HG02943 (cell line): ENCODE measurements around the gene SLC50A1.
"Not testable (repeated sequence)": the region's sequence is repeated elsewhere in the genome, so short reads cannot be mapped to it uniquely, and the experiment has no call there.

Experiments
- ATAC-seq: cut with Tn5 transposase; IDR thresholded peaks from one replicate; pipeline ENCODE4 v1.9.1; 2021; ENCODE audit warnings: mild to moderate bottlenecking, low read depth, moderate library complexity; ENCODE audit not compliant: unreplicated experiment

The SLC50A1 gene

GRCh38 chr1:155116113-155116764, 19.4 kb upstream of the SLC50A1 start:
- ATAC-seq, result no peak

- ATAC-seq, result no peak
Observed at GRCh38 chr1:155117610-155118009, 18.0 kb upstream of the SLC50A1 start.

DNA sequence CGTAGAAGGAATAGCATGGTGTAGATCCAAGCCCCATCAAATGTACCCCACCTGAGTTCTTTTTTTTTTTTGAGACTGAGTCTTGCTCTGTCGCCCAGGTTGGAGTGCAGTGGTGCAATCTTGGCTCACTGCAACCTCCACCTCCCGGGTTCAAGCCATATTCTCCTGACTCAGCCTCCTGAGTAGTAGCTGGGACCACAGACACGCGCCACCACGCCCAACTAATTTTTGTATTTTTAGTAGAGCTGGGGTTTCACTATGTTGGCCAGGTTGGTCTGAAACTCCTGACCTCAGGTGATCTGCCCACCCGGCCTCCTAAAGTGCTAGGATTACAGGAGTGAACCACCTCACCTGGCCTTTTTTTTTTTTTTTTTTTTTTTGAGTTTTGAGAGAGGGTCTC, 17.6 kb upstream of the SLC50A1 start:
- not testable (repeated sequence) for ATAC-seq

GRCh38 chr1:155120253-155120652, 15.4 kb upstream of the SLC50A1 start:
- no peak for ATAC-seq

- no peak for ATAC-seq
Observed at GRCh38 chr1:155121249-155121648, 14.4 kb upstream of the SLC50A1 start.

GRCh38 chr1:155122308-155122707, 13.3 kb upstream of the SLC50A1 start:
- no peak for ATAC-seq

- ATAC-seq, result no peak
Observed at GRCh38 chr1:155123801-155124200, 11.9 kb upstream of the SLC50A1 start.

GRCh38 chr1:155124503-155125463, 10.9 kb upstream of the SLC50A1 start:
- ATAC-seq, result no peak

DNA sequence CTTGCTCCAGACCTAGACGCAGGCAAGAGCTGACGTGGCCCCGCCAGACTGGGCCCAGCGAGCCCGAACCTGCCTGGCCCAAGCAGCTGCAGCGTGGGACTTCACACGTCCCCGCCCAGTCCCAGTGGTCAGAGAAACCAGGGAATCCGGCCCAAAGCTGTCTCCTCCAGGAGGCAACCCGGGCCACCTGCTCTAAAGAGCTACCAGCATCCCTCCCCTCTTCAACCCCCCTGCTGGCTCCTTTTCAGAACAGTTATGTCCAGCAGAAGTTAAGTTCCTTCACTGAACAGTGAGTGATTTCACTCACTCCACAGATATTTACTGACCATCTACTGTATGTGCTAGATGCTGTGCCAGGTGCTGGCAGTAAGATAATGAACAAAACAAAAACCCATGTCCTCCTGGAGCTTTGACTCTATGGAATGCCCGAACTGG, 10.1 kb upstream of the SLC50A1 start:
- no peak for ATAC-seq

- no peak for ATAC-seq
Observed at GRCh38 chr1:155125946-155126555, 9.6 kb upstream of the SLC50A1 start.

GRCh38 chr1:155126556-155127104, 9.0 kb upstream of the SLC50A1 start:
- ATAC-seq, result no peak

- no peak for ATAC-seq
Observed at GRCh38 chr1:155127105-155127966, 8.3 kb upstream of the SLC50A1 start, which contains the start of gene EFNA1. Gene EFNA1 (plus strand): TSS chr1:155127876. CDS start chr1:155127978, 102 bp downstream.

DNA sequence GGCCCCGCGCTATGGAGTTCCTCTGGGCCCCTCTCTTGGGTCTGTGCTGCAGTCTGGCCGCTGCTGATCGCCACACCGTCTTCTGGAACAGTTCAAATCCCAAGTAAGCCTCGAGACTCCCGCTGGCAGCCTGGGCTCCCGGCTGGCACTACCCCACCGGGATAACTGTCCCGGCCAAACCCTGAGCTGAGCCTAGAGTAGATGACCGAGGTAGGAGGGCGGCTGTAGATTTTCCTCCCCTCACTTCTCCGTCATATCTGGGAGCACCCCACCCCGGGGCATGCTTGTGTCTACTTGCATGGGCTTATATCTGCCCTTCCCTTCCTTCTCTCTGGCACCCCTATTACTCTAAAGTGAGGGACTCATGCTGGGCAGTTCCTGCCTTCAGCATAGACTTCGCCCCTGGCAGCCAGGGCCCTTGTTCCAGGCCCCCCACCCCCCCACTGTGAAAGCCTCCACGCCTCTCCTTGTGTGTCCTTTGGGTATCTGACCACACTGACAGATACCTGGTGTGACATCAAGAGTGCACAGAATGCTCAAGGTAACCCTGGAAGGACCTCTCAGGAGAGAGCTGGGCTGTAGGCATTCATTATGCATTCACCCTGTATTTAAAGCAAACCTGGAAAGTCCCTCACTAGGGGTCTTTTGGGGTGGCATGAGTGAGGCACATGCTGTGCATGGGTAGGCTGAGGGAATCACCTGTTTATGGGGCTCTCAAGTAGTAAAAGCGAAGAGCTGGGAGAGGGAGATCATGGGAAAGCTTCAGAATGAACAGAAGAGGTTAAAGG, 7.5 kb upstream of the SLC50A1 start:
- ATAC-seq, result no peak

DNA sequence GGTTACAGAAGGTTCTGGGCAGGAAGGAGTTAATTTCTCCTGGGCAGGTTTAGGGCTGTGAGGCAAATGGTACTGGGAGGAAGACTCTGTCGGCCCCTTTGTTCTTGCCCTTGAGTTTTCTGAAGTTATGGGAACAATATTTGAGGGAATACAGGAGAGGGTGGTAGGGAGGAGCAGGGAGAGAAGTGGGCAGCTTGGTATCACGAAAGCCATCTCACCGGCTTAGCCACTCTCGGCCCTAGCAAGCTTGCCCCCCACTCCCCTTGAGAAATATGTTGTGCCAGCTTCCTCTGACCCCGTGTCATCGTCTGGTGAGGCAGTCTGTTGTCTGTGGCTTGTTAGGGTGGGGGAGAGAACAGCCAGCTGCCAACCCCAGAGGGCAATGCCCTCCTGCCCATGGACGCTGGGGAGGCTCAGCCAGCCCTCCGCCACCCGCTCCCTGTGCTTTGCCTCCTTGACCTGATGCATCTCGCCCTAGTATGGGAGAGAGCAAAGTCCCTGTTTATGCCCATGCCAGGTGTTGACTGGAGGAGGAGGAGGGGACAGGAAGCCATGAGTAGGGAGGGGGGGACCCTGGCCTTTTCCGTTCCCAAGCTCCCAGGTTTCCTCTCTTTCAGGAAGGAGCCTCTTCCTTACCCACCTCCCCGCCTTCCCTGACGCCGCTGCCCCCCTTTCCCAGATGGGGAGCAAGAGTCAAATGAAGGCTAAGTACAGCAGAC, 6.7 kb upstream of the SLC50A1 start:
- ATAC-seq, result no peak

DNA sequence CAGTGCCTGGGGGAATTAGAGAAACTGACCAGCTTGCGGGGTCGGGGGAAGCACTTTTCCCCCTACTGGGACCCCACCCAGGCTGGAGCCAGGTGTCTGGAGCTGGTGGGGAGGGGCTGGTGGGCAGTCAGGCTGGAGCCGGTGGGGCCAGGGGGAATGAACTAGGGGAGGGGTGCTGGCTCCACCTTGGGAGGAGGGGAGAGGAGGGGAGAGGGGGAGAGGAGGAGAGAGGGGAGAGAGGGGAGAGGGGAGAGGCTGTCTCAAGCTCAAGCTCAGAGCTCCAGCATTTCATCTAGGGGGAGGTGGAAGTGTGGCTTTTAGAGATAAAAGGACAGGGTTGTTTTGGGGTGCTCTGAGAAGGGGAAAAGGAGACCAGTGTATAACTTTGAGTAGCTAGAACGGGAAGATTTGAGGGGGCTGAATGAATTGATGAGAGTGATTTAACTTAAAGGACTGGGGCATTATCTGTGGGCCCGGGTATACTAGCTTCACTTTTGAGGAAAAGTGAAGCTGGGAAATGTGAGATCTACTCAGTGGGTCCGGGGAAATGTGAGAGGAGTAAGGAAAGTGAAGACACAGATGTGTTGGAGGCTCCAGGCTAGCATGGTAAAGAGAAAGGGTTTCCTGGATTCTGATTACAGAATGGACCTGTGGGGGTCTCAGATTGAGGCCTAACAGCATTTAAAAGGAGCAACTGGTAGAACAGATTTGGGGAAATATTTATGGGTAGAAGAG, 5.2 kb upstream of the SLC50A1 start:
- no peak for ATAC-seq

GRCh38 chr1:155131285-155131684, 4.4 kb upstream of the SLC50A1 start:
- no peak for ATAC-seq

GRCh38 chr1:155131856-155132255, 3.8 kb upstream of the SLC50A1 start:
- ATAC-seq, result no peak

DNA sequence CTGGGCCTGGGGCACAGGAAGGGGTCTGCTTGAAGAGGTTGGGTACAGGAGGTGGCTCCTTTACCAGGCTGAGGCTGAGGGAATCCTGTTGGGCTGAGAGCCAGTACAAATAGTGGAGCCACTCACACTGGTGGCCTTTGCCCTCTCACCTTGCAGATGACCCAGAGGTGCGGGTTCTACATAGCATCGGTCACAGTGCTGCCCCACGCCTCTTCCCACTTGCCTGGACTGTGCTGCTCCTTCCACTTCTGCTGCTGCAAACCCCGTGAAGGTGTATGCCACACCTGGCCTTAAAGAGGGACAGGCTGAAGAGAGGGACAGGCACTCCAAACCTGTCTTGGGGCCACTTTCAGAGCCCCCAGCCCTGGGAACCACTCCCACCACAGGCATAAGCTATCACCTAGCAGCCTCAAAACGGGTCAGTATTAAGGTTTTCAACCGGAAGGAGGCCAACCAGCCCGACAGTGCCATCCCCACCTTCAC, 1.8 kb upstream of the SLC50A1 start:
- no peak for ATAC-seq
